HG03354 (cell line): ENCODE results near the gene TBL1X.
A peak's percentile ranks its signal among the peaks of the same experiment; 100 is the strongest.
"Not testable (repeated sequence)": the region's sequence is repeated elsewhere in the genome, so short reads cannot be mapped to it uniquely, and the experiment has no call there.

Experiments used
- ATAC-seq: cut with Tn5 transposase; IDR thresholded peaks from one replicate; pipeline ENCODE4 v1.9.1; 2021; ENCODE audit warnings: mild to moderate bottlenecking; ENCODE audit not compliant: unreplicated experiment, poor library complexity, severe bottlenecking

Gene TBL1X

DNA sequence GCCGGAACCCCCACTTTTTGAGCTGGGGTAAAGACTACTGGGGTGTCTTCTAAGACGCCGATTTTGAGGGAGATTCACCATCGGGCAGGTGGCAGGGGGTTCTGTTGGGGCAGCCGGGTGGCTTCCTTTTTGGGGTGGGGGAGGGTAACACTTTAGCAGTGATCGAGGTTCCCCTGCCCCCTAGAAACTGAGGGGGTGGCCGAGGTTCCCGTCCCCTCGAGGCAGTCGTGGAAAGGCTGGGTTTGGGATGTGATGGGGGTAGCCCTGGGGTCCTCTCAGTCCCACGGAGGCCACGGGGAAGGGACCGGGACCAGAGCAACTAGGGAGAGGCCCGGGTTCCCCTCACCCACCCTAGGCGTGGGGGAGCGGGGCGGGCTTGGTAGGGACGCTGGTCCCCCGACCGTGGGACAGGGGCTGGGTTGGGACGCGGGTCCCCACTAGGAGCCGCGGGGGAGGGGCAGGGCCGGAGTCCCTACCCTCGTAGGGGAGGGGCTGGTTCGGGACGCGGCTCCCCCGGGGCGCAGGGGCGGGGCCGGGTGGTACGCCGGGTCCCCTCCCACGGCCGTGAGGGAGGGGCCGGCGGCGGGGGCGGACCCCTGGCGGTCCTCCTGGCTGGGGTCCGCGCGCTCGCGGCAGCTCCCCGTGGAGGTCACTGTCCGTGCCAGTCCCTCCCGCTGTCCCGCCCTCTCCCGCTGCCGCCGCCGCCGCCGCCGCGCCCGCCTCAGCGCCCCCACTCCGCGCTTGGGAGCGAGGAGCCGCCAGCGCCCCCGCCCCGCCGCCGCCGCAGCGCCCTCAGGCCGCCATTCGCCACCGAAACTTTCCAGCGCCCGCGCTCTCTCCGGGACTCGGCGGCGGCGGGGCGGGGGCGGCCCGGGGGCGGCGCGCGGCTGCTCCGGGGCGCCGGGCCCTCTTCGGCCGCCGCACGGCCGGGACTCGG is at the start of gene TBL1X:
Gene TBL1X, plus strand, starts transcription at position 624 of the 937 bp plus-strand sequence. CDS start 188,529 bp downstream, outside the sequence.
- ATAC-seq = peak; percentile 33

DNA sequence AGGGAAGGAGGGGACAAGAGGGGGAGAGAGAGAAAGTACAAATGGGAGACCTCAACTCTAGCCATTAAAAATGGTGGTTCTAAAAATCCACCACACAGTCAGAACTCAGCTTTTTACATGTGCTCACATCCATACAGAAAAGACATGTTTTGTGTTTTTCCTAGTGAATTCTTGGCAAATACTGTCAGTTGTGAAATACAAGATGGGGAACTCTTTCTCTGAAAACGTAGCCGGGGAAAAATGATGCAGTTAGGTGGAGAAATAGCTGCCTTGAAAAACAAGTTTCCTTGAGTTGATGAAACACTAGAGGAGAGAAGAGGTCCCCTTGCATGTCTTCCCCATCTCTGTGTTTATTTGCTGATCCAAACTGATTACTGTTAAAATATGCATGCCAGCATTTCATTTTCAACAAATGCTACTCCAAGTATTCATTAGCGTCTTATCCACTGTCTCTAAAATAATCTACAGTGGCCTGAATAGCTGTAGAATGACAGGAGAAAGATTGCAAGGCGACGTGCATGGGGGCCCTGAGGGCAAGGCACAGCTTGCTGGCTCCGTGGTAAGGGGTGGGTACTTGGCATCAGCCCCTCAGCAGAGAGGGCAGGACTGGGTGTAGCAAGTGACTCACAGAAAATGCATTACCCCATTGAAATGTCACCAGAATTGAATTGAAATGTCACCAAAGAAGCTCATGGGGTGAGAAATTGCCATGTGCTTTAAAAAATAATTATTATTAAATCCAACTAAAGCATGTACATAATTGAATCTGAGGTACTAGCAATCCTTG is 48.1 kb upstream of the TBL1X start:
- ATAC-seq = no peak

DNA sequence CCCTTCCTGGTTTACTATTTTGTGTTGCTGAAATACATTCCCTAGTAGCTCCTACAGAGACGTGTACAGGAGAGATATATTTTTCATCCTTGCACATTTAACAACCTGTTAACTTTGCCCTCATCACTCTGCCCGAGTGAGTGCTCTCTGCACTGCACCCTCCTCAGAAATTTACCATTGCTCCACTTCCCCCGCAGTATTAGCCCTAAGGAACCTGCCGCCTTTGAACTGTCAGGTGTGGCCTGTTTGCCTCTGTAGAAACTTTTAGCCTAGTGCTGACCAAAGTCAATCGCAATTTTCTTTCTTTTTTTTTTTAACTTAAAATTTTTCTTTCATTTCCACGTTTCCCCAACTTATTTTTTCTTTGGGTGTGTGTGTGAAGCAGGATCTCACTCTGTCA is 46.6 kb upstream of the TBL1X start:
- no peak for ATAC-seq

DNA sequence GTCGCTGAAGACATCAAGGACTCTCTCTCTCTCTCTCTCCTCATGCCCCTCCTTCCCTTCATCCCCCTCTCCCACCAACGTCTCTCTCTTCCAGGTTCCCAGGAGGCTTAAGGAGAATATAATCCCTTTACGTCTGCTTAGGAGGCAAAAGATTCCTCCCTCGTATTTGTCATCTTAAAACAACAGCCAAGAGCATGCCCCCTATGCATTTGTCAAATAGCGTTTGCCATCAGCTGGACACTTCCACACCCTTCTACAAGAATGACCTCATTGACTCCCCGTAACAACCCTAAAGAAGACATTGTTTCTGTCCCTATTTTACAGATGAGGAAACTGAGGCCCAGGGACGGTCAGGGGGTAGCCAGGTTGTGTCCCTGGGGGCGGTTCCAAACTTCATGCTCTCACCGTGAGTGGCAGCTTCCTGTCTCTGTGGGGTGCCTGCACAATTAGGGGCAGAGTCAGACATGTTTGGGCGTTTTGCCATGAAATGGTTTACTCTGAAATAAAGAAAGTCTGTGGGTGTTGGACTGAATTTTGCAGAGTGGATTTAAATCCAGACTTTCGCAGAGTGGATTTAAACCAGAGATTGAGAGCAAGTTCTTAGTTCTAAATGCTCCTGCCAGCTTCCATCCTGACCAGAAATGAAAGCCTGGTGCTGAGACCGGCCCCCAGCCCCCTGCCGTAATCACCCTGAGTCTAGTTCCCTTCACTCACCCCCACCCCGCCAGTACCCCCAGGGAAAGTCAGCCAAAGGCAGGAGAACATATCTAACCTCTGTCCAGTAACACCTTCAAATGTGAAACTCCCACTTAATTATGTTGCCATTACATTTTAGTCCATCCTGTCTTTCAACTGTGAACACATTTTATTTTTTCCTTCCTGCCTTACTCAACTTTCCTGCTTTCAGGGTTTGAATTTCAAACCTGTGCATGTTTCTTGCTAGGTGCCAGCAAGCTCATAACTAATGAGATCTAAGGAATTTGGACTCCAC is 44.3 kb upstream of the TBL1X start:
- ATAC-seq = no peak

DNA sequence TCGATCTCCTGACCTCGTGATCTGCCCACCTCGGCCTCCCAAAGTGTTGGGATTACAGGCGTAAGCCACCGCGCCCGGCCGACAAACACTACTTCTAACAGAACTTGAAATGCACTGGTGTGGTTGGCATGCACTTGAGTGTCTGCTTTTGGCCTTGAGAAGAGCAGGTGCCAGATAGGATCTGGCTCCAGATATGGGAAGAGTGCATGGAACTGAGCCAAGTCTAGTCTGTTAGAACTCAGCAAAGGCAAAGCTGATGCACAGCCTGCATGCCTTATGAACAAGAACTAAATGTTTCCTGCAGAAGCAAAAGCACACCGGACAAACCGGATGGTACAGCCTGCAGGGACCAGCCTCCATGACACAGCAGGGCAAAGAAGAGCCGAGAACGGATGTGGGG is 35.1 kb upstream of the TBL1X start:
- ATAC-seq = no peak

DNA sequence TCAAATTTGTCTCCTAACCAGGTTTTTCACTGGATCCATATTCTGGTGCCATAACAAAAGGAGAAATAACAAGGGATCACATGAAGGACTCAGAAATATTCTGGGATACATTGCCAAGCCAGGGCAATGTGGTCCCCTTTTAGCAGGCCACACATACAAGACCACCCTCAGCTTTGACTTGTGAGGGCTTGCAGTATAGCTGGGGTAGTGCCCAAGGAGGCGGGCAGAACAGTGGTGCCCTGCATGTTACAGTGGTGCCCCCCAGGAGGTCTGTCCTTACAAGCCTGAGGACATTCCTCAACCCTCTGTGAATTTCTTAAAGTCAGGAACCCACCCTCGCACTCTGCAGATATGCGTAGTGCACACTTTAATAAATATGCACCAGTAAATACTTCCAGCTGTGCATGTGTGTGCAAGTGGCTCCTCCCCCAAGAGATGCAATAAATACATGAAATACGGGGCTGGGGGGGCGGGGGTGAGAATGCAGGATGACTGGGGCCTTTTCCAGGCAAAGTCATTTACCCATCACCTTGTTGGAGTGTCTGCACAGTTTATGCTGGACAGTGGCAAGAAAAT is 34.4 kb upstream of the TBL1X start:
- no peak for ATAC-seq

DNA sequence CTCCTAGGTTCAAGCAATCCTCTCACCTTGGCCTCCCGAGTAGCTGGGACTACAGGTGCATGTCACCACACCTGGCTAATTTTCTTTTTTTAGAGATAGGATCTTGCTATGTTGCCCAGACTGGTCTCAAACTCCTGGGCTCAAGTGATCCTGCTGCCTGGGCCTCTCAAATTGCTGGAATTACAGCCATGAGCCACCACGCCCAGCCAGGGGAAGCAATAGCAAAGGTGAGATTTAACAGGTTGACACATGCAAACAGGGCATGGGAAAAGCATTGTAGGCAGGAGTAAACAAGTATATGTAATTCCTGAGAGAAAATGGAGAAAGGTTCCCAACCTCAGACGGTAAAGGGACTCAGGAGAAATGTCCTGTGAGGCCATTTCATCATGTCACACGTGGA is 33.6 kb upstream of the TBL1X start:
- no peak for ATAC-seq

DNA sequence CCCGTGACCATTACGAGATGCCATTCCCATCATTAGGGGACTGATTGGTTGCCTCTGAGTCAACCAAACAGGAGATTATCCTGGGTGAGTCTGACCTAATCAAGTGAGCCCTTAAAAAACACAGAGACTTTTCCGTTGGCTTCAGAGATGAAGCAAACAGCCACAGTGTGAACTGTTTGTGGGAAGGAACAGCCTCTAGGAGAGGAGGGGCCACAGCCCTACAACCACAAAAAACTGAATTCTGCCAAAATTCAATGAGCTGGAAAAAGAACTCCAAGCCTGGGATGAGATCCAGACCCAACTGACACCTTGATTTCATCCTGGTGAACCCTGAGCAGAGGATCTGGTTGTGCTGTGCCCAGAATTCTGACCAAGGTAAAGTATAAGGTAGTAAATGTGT is 31.3 kb upstream of the TBL1X start:
- ATAC-seq = no peak

DNA sequence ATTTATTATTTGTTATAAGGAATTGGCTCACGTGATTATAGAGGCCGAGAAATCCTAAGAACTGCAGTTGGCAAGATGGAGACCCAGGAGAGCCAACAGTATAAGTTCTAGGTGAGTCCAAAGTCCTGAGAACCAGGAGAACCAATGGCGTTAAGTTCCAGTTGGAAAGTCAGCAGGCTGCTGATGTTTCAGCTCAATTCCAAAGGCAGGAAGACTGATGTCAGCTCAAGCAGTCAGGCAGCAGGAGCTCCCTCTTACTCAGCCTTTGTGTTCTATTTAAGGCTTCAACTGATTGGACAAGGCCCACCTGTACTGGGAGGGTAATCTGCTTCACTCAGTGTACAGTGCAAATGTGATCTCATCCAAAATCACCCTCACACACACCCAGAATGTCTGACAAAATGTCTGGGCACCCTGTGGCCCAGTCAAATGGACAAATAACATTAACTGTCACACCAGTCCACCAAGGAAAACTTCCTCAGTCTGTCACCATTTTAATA is 30.8 kb upstream of the TBL1X start:
- no peak for ATAC-seq

DNA sequence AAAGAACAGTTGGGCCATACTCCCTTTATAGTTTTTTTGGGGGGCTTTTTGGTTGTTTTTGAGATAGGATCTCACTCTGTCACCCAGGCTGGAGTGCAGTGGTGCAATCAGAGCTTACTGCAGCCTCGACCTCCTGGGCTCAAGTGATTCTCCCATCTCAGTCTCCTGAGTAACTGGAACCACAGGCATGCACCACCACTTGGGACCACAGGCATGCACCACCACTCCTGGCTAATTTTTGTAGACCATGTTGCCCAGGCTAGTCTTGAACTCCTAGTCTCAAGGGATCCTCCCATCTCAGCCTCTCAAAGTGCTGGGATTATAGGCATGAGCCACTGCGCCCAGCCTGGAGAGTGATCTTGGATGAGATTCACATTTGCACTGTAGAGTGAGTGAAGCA is 29.8 kb upstream of the TBL1X start:
- not testable (repeated sequence) for ATAC-seq

DNA sequence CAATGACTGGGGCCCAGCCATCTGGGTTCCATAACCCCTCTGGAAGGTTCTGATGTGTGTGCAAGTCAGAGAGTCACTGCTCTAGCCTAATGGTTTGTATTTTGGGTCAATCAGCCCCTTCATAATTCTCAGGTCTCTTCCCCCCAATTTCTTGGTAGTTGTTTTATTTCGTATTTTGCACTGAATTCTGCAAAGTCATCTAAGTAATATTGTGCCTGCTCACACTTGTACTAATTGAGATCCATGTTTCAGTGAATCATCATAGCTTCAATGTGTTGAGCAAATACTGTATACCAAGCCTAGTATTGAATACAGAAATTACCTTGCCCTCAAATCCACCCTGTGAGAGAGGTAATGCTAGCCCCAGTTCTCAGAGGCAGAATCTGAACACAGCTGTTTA is 28.0 kb upstream of the TBL1X start:
- ATAC-seq = no peak

DNA sequence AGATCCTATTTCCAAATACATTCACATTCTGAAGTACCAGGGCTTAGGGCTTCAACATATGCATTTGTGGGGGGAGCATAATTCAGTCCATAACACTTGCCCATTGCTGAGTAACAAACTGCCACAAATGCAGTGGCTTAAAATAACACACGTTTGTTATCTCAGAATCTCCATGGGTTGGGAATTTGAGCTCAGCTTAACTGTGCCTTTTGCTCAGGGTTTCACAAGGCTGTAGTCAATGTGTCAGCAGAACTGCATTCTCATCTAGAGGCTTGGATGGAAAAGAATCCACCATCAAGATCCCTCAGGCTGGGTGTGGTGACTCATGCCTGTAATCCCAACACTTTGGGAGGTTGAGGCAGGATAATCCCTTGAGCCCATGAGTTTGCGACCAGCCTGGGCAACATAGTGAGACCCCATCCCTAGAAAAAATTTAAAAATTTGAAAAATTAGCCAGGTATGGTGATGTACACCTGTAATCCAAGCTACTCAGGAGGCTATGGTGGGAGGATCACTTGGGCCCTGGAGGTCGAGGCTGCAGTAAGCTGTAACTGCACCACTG is 25.8 kb upstream of the TBL1X start:
- no peak for ATAC-seq

DNA sequence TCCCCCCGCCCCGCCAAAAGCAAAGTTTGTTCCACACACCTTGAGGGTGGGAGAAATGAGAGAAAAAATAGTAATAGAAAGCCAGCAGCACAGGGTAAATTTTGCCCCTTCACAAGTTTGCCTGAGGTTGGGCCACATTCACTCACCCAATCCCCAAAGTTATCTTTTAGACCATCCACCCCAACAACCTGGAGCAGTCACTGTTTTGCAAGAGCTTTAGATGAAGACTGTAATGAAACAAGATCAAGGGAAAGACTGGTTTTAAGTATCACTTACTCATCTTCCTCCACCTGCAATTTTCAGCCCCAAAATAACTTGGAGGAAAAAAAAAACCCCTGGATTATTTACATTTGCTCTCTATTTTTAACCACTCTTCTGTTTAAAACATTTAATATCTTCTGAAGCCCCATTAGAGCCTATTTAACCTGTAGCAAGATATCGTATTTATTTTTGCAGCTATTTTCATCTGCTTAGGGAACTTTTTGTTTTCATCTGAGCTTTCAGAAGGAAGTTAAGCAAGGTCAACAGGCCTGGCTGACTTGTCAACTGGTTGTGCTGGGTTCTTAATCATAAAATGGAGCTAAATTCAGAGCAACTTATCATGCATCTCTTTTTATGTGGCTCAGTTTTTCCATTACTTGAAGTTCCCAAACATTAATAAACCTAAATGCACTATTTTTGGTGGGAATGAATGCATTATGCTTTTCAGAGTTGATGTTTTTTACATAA is 24.6 kb upstream of the TBL1X start:
- no peak for ATAC-seq

DNA sequence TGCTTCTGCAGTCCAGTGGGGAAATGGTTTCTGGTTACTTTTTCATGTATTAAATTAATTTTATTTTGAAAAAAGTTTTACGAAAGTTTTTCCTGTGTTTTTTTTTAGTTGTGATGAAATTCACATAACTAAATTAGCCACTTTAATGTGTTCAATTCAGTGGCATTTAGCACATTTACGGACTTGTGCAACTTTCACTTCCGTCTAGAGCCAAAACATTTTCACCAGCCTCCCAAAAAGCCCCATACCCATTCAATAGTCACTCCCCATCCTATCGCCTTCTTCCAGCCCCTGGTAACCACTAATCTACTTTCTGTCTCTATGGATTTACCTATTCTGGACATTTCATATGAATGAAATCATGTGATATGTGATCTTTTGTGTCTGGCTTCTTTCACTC is 22.8 kb upstream of the TBL1X start:
- ATAC-seq = no peak

DNA sequence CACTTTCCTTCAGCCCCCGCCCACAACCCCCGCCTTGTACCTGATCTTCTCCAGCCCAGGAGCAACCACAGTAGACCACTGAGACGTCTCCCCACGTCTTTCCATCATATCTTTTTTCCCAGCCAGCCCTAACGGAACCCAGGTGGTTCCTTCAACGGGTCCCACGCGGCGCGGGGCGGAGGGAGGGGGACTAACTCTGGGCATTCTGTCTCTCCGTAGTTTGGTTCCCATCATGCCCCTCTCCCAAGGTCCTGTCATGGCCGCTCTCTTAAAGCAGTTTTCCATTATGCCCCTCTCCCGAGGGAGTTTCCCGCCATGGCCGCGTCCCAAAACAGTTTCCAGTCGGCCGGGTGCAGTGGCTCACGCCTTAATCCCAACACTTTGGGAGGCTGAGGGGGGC is 21.5 kb upstream of the TBL1X start:
- no peak for ATAC-seq

DNA sequence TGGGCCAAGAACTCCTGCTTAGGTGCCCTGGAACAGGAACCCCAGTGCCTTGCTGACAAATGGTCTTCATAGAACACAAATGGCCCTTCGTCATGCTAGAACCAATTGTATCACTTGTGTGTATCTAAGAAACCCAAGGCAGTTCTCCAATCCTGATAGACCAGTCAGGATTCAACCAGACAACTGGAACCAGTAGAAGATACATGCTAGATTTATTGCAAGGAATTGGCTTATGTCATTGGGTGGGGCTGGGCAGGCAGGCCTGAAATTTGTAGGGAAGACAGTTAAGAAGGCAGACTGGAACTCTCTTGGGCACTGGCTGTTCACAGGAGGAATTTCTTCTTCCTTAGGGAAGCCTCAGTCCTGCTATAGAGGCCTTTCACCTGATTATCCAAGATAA is 17.0 kb upstream of the TBL1X start:
- no peak for ATAC-seq

DNA sequence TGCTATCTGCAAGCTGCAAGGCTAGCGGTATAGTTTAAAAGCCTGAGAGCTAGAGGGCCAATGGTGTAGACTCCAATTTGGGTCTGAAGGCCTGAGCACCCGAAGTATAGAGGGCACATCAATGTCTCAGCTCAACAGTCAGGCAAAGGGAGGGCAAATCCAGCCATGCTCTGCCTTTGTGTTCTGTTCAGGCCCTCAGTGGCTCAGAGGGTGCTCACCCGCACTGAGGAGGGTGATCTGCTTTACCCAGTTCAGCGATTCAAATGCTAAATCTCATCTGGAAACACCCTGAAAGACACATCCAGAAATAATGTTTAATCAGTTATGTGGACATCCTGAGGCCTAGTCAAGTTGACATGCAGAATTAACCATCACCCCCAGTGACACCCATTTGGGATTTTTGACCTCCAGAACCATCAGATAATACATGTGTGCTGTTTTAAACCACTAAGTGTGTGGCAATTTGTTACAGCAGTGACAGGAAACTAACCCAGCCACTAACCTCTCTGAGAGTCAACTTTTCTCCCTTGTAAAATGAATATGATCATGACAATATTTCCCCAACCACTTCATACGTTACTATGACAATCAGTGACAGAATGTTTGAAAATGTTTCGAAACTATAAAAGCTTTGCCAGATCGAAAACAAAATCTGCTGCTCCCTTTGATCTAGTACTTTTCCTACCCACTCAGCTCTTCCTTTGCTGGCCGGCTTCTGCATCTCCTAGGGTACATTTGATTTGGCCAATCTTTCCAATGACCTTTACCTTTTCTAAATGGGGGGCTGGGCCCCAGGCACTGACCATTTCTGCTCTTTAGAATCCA is 8.4 kb upstream of the TBL1X start:
- ATAC-seq = no peak
